H9 (cell line): ENCODE measurements around the gene HRAS. TPM values are rescaled to one million over a fixed set of nuclear protein-coding genes. Genes with fewer than 3 reads are reported as not detected.
A peak's percentile ranks its signal among the peaks of the same experiment; 100 is the strongest.

Experiments used
- DNase-seq: peaks from one replicate; pipeline ENCODE4 v3.0.0-alpha.2; 2017
- H2AFZ ChIP-seq: one replicate; pipeline ENCODE4 v1.6.1; 2013; ENCODE audit warnings: mild to moderate bottlenecking, low read length, control low read depth, moderate library complexity
- H2AK5ac ChIP-seq: 2 replicates; pipeline ENCODE4 v1.6.1; 2013; ENCODE audit warnings: low read length, control low read depth, mixed read lengths; ENCODE audit not compliant: insufficient read length
- H2BK120ac ChIP-seq: one replicate; pipeline ENCODE4 v1.6.1; 2013; ENCODE audit warnings: low read depth, mild to moderate bottlenecking, low read length, control low read depth, inconsistent platforms; ENCODE audit not compliant: poor library complexity, severe bottlenecking
- H2BK12ac ChIP-seq: 2 replicates; pipeline ENCODE4 v1.6.1; 2013; ENCODE audit warnings: low read length, control low read depth, mixed read lengths, low read depth; ENCODE audit not compliant: insufficient read length
- H2BK15ac ChIP-seq: 2 replicates; pipeline ENCODE4 v1.6.1; 2013; ENCODE audit warnings: low read depth, low read length, control low read depth
- H2BK20ac ChIP-seq: one replicate; pipeline ENCODE4 v1.6.1; 2013; ENCODE audit warnings: low read depth, mild to moderate bottlenecking, low read length, control low read depth, inconsistent platforms; ENCODE audit not compliant: poor library complexity, severe bottlenecking
- H2BK5ac ChIP-seq: 2 replicates; pipeline ENCODE4 v1.6.1; 2013; ENCODE audit warnings: low read length, control low read depth, mixed read lengths; ENCODE audit not compliant: insufficient read length
- H3K14ac ChIP-seq: 2 replicates; pipeline ENCODE4 v1.6.1; 2013; ENCODE audit warnings: low read length, control low read depth; ENCODE audit not compliant: insufficient read depth
- H3K18ac ChIP-seq: 2 replicates; pipeline ENCODE4 v1.6.1; 2013; ENCODE audit warnings: low read depth, mild to moderate bottlenecking, mixed read lengths, low read length, control low read depth; ENCODE audit not compliant: insufficient read length
- H3K23ac ChIP-seq: 2 replicates; pipeline ENCODE4 v1.6.1; 2013; ENCODE audit warnings: low read length, control low read depth, mixed read lengths, low read depth; ENCODE audit not compliant: insufficient read length
- H3K23me2 ChIP-seq: 2 replicates; pipeline ENCODE4 v1.6.1; 2013; ENCODE audit warnings: low read depth, mild to moderate bottlenecking, mixed read lengths, low read length, control low read depth; ENCODE audit not compliant: insufficient read length, poor library complexity, severe bottlenecking
- H3K27ac ChIP-seq: 2 replicates; pipeline ENCODE4 v1.5.1; 2013; ENCODE audit warnings: low read length, control low read depth, mixed read lengths, low read depth; ENCODE audit not compliant: insufficient read length
- H3K27me3 ChIP-seq: 2 replicates; pipeline ENCODE4 v1.6.1; 2013; ENCODE audit warnings: low read length, control low read depth, inconsistent platforms; ENCODE audit not compliant: insufficient read depth
- H3K4ac ChIP-seq: 2 replicates; pipeline ENCODE4 v1.6.1; 2013; ENCODE audit warnings: low read depth, mild to moderate bottlenecking, control low read depth, inconsistent platforms, low read length, moderate library complexity
- H3K4me1 ChIP-seq: 2 replicates; pipeline ENCODE4 v1.6.1; 2013; ENCODE audit warnings: low read length, control low read depth, inconsistent platforms; ENCODE audit not compliant: insufficient read depth
- H3K4me2 ChIP-seq: 2 replicates; pipeline ENCODE4 v1.6.1; 2013; ENCODE audit warnings: low read length, control low read depth, mixed read lengths; ENCODE audit not compliant: insufficient read length, insufficient read depth
- H3K56ac ChIP-seq: 2 replicates; pipeline ENCODE4 v1.6.1; 2013; ENCODE audit warnings: low read depth, mild to moderate bottlenecking, mixed read lengths, low read length, control low read depth; ENCODE audit not compliant: insufficient read length
- H3K79me1 ChIP-seq: 2 replicates; pipeline ENCODE4 v1.6.1; 2013; ENCODE audit warnings: low read depth, mild to moderate bottlenecking, moderate library complexity, low read length, control low read depth, inconsistent platforms; ENCODE audit not compliant: insufficient read depth, poor library complexity, severe bottlenecking
- H3K79me2 ChIP-seq: 2 replicates; pipeline ENCODE4 v1.6.1; 2013; ENCODE audit warnings: low read length, control low read depth, inconsistent platforms; ENCODE audit not compliant: insufficient read depth
- H3K9ac ChIP-seq: 2 replicates; pipeline ENCODE4 v1.6.1; 2013; ENCODE audit warnings: low read length, control low read depth, mixed read lengths; ENCODE audit not compliant: insufficient read length; ENCODE audit errors: extremely low read depth
- H3K9me3 ChIP-seq: one replicate; pipeline ENCODE4 v1.6.1; 2013; ENCODE audit warnings: low read depth, low read length, inconsistent platforms; ENCODE audit not compliant: control insufficient read depth
- H3T11ph ChIP-seq: one replicate; pipeline ENCODE4 v1.6.1; 2013; ENCODE audit warnings: mild to moderate bottlenecking, low read length, control low read depth, inconsistent platforms
- H4K20me1 ChIP-seq: one replicate; pipeline ENCODE4 v1.6.1; 2013; ENCODE audit not compliant: control insufficient read depth, insufficient read length, insufficient read depth
- H4K5ac ChIP-seq: 2 replicates; pipeline ENCODE4 v1.6.1; 2013; ENCODE audit warnings: low read depth, mild to moderate bottlenecking, mixed read lengths, low read length, control low read depth; ENCODE audit not compliant: insufficient read length
- H4K8ac ChIP-seq: replicated peaks from 2 replicates; pipeline ENCODE4 v1.6.1; 2013; ENCODE audit warnings: low read length, control low read depth, mixed read lengths, low read depth; ENCODE audit not compliant: insufficient read length
- H4K91ac ChIP-seq: 2 replicates; pipeline ENCODE4 v1.6.1; 2013; ENCODE audit warnings: low read depth, mild to moderate bottlenecking, moderate library complexity, mixed read lengths, low read length, control low read depth; ENCODE audit not compliant: insufficient read length
- H3K27ac Mint-ChIP-seq, 3 experiments: 2 replicates in 2 of 3; 3 replicates in 1 of 3; pipeline ENCODE4 v1.8.0; 2020 to 2021; ENCODE audit warnings: mixed read lengths in 3 of 3, mild to moderate bottlenecking in 1 of 3, moderate library complexity in 1 of 3
- H3K27me3 Mint-ChIP-seq: 2 replicates; pipeline ENCODE4 v1.8.0; 2021; ENCODE audit warnings: low read depth, mild to moderate bottlenecking, moderate library complexity, mixed read lengths
- H3K36me3 Mint-ChIP-seq, 3 experiments: 2 replicates in 2 of 3; 3 replicates in 1 of 3; pipeline ENCODE4 v1.8.0; 2020 to 2021; ENCODE audit warnings: low read depth in 3 of 3, mixed read lengths in 3 of 3; ENCODE audit not compliant: insufficient read depth in 1 of 3
- H3K4me1 Mint-ChIP-seq, 2 experiments: 2 replicates each; pipeline ENCODE4 v1.8.0; 2020; ENCODE audit warnings: mixed read lengths in 2 of 2
- H3K4me3 Mint-ChIP-seq, 2 experiments: 2 replicates in 1 of 2; 3 replicates in 1 of 2; pipeline ENCODE4 v1.8.0; 2020 to 2021; ENCODE audit warnings: mild to moderate bottlenecking in 2 of 2, mixed read lengths in 2 of 2, moderate library complexity in 1 of 2
- H3K9me3 Mint-ChIP-seq, 2 experiments: 2 replicates in 1 of 2; 3 replicates in 1 of 2; pipeline ENCODE4 v1.8.0; 2020; ENCODE audit warnings: mild to moderate bottlenecking in 2 of 2, mixed read lengths in 2 of 2, moderate library complexity in 1 of 2
- WGBS: extraction: QIAGEN DNeasy Blood & Tissue Kit; methylation state at CpG from one replicate; pipeline ENCODE4 v1.1.7; 2013; ENCODE audit warnings: missing lambda C conversion rate, low lambda C conversion rate, mixed read lengths; ENCODE audit not compliant: insufficient read length; ENCODE audit errors: extremely low coverage; 5-methylcytosine and 5-hydroxymethylcytosine counted together
- total RNA-seq: library from RNA; stranded (reverse); gene quantifications from 2 replicates; pipeline ENCODE4 v1.2.1, GENCODE V29; 2021
- TF ChIP-seq, protein P1 (sequence below): fragments of 200-600 bp; sonication (generic); conservative IDR thresholded peaks from 3 replicates; pipeline ENCODE4 v1.8.0; 2021; ENCODE audit warnings: antibody characterized with exemption, mild to moderate bottlenecking

Gene HRAS
- total RNA-seq, 1 experiment from 2014 or later: 61.8 TPM

GRCh38 chr11:563066-563811, 27.9 kb upstream of the HRAS start:
- Mint-ChIP-seq H3K36me3 (peaks cover 0 to 11% (median 4%) of the 10 kb centered on the region in 3 experiments; a peak in 4 of 7 replicates), H3K9me3 (no peaks in the 10 kb centered on the region), H3K4me3 (peak overlapping the region in 1 of 2 experiments; percentile 46; a peak in 1 of 5 replicates), H3K27me3 (peaks cover 5% of the 10 kb centered on the region), H3K27ac (peak overlapping the region in 1 of 3 experiments; percentile 18; a peak in 1 of 7 replicates), H3K4me1 (peaks cover 18 to 35% of the 10 kb centered on the region in 2 experiments)
- no peaks in the 10 kb centered on the region for H3K4me1 ChIP-seq
- H2AK5ac ChIP-seq: no peak overlapping the region
- H4K20me1 ChIP-seq: no peaks in the 10 kb centered on the region
- H2BK20ac ChIP-seq: no peak overlapping the region
- no peak overlapping the region for H3K27ac ChIP-seq
- no peak overlapping the region for H3K9ac ChIP-seq
- H3K4me2 ChIP-seq: no peak overlapping the region
- no peak overlapping the region for H3K18ac ChIP-seq
- H3K79me1 ChIP-seq: no peaks in the 10 kb centered on the region
- no peak overlapping the region for H3K4ac ChIP-seq
- H4K8ac ChIP-seq: no peak overlapping the region
- no peak overlapping the region for H4K91ac ChIP-seq
- no peak overlapping the region for H2BK5ac ChIP-seq
- H3T11ph ChIP-seq: no peak overlapping the region
- H3K23me2 ChIP-seq: peaks cover 10% of the 10 kb centered on the region
- WGBS: no CpG with 5 or more reads among the region's 18 CpGs
- TF ChIP-seq, protein P1, sequence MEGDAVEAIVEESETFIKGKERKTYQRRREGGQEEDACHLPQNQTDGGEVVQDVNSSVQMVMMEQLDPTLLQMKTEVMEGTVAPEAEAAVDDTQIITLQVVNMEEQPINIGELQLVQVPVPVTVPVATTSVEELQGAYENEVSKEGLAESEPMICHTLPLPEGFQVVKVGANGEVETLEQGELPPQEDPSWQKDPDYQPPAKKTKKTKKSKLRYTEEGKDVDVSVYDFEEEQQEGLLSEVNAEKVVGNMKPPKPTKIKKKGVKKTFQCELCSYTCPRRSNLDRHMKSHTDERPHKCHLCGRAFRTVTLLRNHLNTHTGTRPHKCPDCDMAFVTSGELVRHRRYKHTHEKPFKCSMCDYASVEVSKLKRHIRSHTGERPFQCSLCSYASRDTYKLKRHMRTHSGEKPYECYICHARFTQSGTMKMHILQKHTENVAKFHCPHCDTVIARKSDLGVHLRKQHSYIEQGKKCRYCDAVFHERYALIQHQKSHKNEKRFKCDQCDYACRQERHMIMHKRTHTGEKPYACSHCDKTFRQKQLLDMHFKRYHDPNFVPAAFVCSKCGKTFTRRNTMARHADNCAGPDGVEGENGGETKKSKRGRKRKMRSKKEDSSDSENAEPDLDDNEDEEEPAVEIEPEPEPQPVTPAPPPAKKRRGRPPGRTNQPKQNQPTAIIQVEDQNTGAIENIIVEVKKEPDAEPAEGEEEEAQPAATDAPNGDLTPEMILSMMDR: no peak
- H2AFZ ChIP-seq: no peak overlapping the region
- no peak overlapping the region for H4K5ac ChIP-seq
- no peaks in the 10 kb centered on the region for H3K27me3 ChIP-seq
- H3K23ac ChIP-seq: no peak overlapping the region
- DNase-seq: no peak
- H3K56ac ChIP-seq: no peak overlapping the region
- no peak overlapping the region for H2BK120ac ChIP-seq
- no peaks in the 10 kb centered on the region for H3K79me2 ChIP-seq
- no peak overlapping the region for H3K14ac ChIP-seq
- H3K9me3 ChIP-seq: no peaks in the 10 kb centered on the region
- H2BK15ac ChIP-seq: no peak overlapping the region
- H2BK12ac ChIP-seq: no peak overlapping the region
